Effector memory CD4-positive, alpha-beta T cell (primary cell): Measurements from ENCODE around the gene CTNNA2.

ENCODE experiments used
- DNase-seq, 3 donors: peaks; one replicate each; pipeline ENCODE4 v3.0.0-alpha.2; 2020
- H3K27ac ChIP-seq: 2 replicates; pipeline ENCODE4 v1.7.0; 2013; ENCODE audit warnings: mild to moderate bottlenecking, low read length, moderate library complexity; ENCODE audit not compliant: insufficient read depth, poor library complexity, severe bottlenecking
- H3K27me3 ChIP-seq: replicated peaks from 2 replicates; pipeline ENCODE4 v1.7.0; 2013; ENCODE audit warnings: mild to moderate bottlenecking, low read length; ENCODE audit not compliant: insufficient read depth, control insufficient read depth, poor library complexity, severe bottlenecking
- H3K36me3 ChIP-seq: 2 replicates; pipeline ENCODE4 v1.7.0; 2013; ENCODE audit warnings: mild to moderate bottlenecking, low read length, moderate library complexity; ENCODE audit not compliant: control insufficient read depth, insufficient read depth
- H3K4me1 ChIP-seq: 2 replicates; pipeline ENCODE4 v1.7.0; 2013; ENCODE audit warnings: low read length, mild to moderate bottlenecking; ENCODE audit not compliant: control insufficient read depth, insufficient read depth, poor library complexity, severe bottlenecking
- H3K4me3 ChIP-seq: 2 replicates; pipeline ENCODE4 v1.7.0; 2013; ENCODE audit warnings: low read length, low read depth, mild to moderate bottlenecking; ENCODE audit not compliant: insufficient read depth, poor library complexity, severe bottlenecking
- H3K9me3 ChIP-seq: 2 replicates; pipeline ENCODE4 v1.7.0; 2013; ENCODE audit warnings: mild to moderate bottlenecking, low read length, moderate library complexity; ENCODE audit not compliant: control insufficient read depth

Gene CTNNA2

GRCh38 chr2:79758749-79759282, 246.0 kb downstream of the CTNNA2 start:
- no peak overlapping the region for H3K27ac ChIP-seq
- no peaks in the 10 kb centered on the region for H3K9me3 ChIP-seq

DNA sequence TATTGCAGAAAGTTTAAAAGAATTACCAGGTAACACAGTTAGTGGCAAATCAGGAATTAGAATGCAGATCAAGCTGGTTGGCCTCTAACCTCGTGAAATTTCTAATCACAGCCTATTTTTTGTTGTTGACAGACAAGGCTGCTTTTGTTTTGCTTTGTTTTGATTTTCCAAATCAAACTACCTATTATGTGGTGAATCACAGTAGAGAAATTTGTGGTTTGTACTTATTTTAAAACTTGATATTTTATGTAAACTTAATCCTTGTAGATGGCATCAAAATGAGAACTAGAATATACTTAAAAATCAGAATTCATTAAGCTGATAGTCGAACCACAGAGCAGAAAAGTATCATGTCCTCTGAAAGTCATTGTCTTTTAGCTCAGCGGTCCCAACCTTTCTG, 258.1 kb downstream of the CTNNA2 start:
- Histone ChIP-seq H3K27me3 (no peaks in the 10 kb centered on the region), H3K4me1 (no peaks in the 10 kb centered on the region), H3K9me3 (no peaks in the 10 kb centered on the region), H3K4me3 (no peak overlapping the region), H3K36me3 (no peaks in the 10 kb centered on the region), H3K27ac (no peak overlapping the region)
- DNase-seq, result no peak

More at GRCh38 chr2:79758749-79759282, 246.0 kb downstream of the CTNNA2 start:
- no peaks in the 10 kb centered on the region for H3K4me1 ChIP-seq
- H3K4me3 ChIP-seq, result no peak overlapping the region
- no peak for DNase-seq
- no peaks in the 10 kb centered on the region for H3K36me3 ChIP-seq
- H3K27me3 ChIP-seq, result no peaks in the 10 kb centered on the region

- DNase-seq, result no peak
- H3K36me3 ChIP-seq, result no peaks in the 10 kb centered on the region
- H3K4me3 ChIP-seq, result no peak overlapping the region
These were observed 258.6 kb downstream of the CTNNA2 start for GRCh38 chr2:79771493-79771892.

DNA sequence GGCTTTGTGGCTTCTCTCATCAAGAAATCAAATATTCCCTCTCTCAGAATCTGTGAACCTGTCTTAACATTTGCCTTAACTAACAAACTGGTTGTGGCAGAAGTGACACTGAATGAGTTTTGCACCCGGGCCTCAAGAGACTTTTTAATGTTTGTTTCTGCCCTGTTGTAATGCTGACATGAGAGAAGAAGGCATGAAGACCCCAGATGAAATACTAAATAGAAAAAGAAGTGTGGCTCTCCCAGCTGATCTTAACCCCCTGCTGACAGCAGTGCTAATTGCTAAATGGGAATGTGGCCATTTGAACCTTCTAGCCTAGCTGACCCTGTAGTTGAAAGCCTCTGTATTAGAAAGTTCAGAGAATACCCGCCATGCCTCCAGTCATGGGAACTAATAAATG, 261.2 kb downstream of the CTNNA2 start:
- Histone ChIP-seq H3K4me3 (no peak overlapping the region), H3K27ac (no peak overlapping the region), H3K9me3 (no peaks in the 10 kb centered on the region), H3K4me1 (no peaks in the 10 kb centered on the region), H3K36me3 (no peaks in the 10 kb centered on the region), H3K27me3 (no peaks in the 10 kb centered on the region)
- DNase-seq, result no peak

More at GRCh38 chr2:79771493-79771892, 258.6 kb downstream of the CTNNA2 start:
- H3K4me1 ChIP-seq, result no peaks in the 10 kb centered on the region
- H3K27ac ChIP-seq, result no peak overlapping the region
- no peaks in the 10 kb centered on the region for H3K27me3 ChIP-seq
- H3K9me3 ChIP-seq, result no peaks in the 10 kb centered on the region

DNA sequence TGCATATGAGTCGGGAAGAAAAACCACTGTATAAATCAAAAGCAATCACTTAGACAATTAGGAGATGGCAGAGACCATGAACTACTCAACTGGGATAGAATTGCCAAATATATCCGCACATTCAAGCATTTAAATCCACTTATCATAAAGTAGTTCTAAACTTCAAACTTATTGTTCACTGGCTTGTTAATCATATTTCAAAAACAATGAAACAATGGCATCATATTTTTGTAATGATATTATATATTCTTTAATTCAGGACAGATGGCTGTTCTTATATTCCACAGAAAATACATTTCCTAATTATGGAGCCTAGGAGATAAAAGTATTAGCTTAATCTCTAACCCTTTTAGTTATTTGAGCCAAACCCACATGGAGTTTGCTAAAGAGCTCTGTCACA, 263.6 kb downstream of the CTNNA2 start:
- H3K4me1 ChIP-seq, result no peaks in the 10 kb centered on the region
- H3K27me3 ChIP-seq, result no peaks in the 10 kb centered on the region
- no peak overlapping the region for H3K4me3 ChIP-seq
- DNase-seq, result no peak
- H3K9me3 ChIP-seq, result no peaks in the 10 kb centered on the region
- no peak overlapping the region for H3K27ac ChIP-seq
- no peaks in the 10 kb centered on the region for H3K36me3 ChIP-seq

GRCh38 chr2:79780781-79781180, 267.9 kb downstream of the CTNNA2 start:
- Histone ChIP-seq H3K36me3 (no peaks in the 10 kb centered on the region), H3K4me1 (no peaks in the 10 kb centered on the region), H3K4me3 (no peak overlapping the region), H3K9me3 (no peaks in the 10 kb centered on the region), H3K27me3 (no peaks in the 10 kb centered on the region), H3K27ac (no peak overlapping the region)
- DNase-seq, result no peak

- Histone ChIP-seq H3K27me3 (no peaks in the 10 kb centered on the region), H3K9me3 (no peaks in the 10 kb centered on the region), H3K4me3 (no peak overlapping the region), H3K27ac (no peak overlapping the region), H3K4me1 (no peaks in the 10 kb centered on the region), H3K36me3 (no peaks in the 10 kb centered on the region)
- DNase-seq, result no peak
These were observed 270.0 kb downstream of the CTNNA2 start for GRCh38 chr2:79782576-79783452.

DNA sequence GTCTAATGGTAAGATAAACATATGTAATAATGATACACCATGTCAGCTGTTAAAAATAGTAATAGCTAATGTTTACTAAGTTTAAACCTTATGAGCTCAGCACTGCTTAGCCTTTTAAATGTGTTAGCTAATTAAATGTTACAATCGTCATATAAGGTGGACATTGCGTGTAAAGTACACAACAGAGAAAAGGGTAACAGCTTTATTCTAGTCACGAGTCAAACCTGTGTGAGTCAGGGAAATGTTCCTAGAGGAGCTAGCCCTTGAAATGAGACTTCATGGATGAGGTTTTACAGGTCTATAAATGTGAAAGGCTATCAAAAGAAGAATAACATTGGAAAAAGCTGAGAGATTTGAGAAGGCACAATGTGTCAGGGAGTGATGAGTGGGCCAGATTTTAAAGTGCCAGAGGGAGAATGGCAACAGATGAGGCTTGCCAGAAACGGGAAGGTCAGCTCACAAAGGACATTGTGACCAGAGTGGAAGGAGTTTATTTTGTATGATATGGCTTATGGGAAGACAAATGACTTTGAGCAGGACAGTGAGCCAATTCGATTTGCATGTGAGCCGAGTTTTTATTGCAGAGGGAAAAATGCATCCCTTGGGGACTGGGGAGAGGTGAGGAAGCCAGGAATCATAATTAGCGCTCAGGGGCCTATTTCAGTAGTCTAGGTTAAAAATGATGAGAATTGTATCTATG, 276.3 kb downstream of the CTNNA2 start:
- H3K4me3 ChIP-seq, result no peak overlapping the region
- H3K4me1 ChIP-seq, result no peaks in the 10 kb centered on the region
- no peaks in the 10 kb centered on the region for H3K9me3 ChIP-seq
- H3K36me3 ChIP-seq, result no peaks in the 10 kb centered on the region
- no peaks in the 10 kb centered on the region for H3K27me3 ChIP-seq
- no peak for DNase-seq
- no peak overlapping the region for H3K27ac ChIP-seq

GRCh38 chr2:79789811-79790210, 277.0 kb downstream of the CTNNA2 start:
- Histone ChIP-seq H3K4me1 (no peaks in the 10 kb centered on the region), H3K9me3 (no peaks in the 10 kb centered on the region), H3K27me3 (no peaks in the 10 kb centered on the region)

DNA sequence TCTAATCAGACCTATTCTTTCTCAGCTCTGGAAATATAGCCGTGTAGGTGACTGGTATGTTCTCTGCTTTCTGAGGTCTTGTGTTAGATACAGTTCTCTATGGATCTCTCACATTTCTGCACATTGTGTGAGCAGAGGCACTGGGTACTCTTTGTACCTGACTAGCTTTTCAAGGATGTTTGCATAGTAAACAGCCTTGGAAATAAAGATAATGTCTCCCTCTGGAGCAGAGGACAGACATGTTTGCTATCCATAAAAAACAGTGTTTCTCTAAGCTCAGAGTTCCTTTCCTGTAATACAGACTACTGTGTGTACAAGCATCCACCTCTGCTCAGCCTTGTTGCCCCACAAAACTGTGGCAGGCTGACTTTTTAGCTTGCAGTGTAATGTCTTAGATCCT, 279.2 kb downstream of the CTNNA2 start:
- DNase-seq, result no peak
- Histone ChIP-seq H3K36me3 (no peaks in the 10 kb centered on the region), H3K27me3 (no peaks in the 10 kb centered on the region), H3K9me3 (no peaks in the 10 kb centered on the region), H3K4me1 (no peaks in the 10 kb centered on the region), H3K4me3 (no peak overlapping the region), H3K27ac (no peak overlapping the region)

More at GRCh38 chr2:79789811-79790210, 277.0 kb downstream of the CTNNA2 start:
- H3K4me3 ChIP-seq, result no peak overlapping the region
- DNase-seq, result no peak
- no peak overlapping the region for H3K27ac ChIP-seq
- no peaks in the 10 kb centered on the region for H3K36me3 ChIP-seq
